Dendritic cell treated with granulocyte-macrophage colony-stimulating factor and Interleukin-4, amounts not matched to agents 40 ng/mL and 50 ng/mL, for 4 days (primary cell): ENCODE results near the gene MRPS23.

Experiments used
- H3K27ac Mint-ChIP-seq: one replicate; pipeline ENCODE4 v1.8.0; 2022; ENCODE audit warnings: mild to moderate bottlenecking, mixed read lengths
- H3K27me3 Mint-ChIP-seq: one replicate; pipeline ENCODE4 v1.8.0; 2022; ENCODE audit warnings: mild to moderate bottlenecking, mixed read lengths
- H3K36me3 Mint-ChIP-seq: one replicate; pipeline ENCODE4 v1.8.0; 2022; ENCODE audit warnings: low read depth, mixed read lengths
- H3K4me1 Mint-ChIP-seq: one replicate; pipeline ENCODE4 v1.8.0; 2022; ENCODE audit warnings: low read depth, mixed read lengths
- H3K4me3 Mint-ChIP-seq: one replicate; pipeline ENCODE4 v1.8.0; 2022; ENCODE audit warnings: mild to moderate bottlenecking, moderate library complexity, mixed read lengths
- H3K9me3 Mint-ChIP-seq: one replicate; pipeline ENCODE4 v1.8.0; 2022; ENCODE audit warnings: mixed read lengths
- intact Hi-C: fragments of 100-400 bp; cut with micrococcal nuclease; formaldehyde crosslinking; loops from one replicate; pipeline ENCODE4 v1.15.0; 2022

Gene MRPS23

GRCh38 chr17:57887161-57887560 is 37.3 kb upstream of the MRPS23 start:
- H3K36me3 Mint-ChIP-seq, result peaks cover 47% of the 10 kb centered on the region
- H3K4me3 Mint-ChIP-seq, result no peak overlapping the region
- no peak overlapping the region for H3K27ac Mint-ChIP-seq
- H3K9me3 Mint-ChIP-seq, result no peaks in the 10 kb centered on the region
- H3K27me3 Mint-ChIP-seq, result no peaks in the 10 kb centered on the region
- intact Hi-C loops, result no loop called here
- H3K4me1 Mint-ChIP-seq, result peaks cover 25% of the 10 kb centered on the region

GRCh38 chr17:57886020-57886419 is 36.2 kb upstream of the MRPS23 start:
- Mint-ChIP-seq H3K4me3 (no peak overlapping the region), H3K27ac (no peak overlapping the region), H3K36me3 (peaks cover 49% of the 10 kb centered on the region), H3K9me3 (no peaks in the 10 kb centered on the region), H3K27me3 (no peaks in the 10 kb centered on the region), H3K4me1 (peaks cover 14% of the 10 kb centered on the region)
- intact Hi-C loops, result no loop called here

GRCh38 chr17:57885148-57885915 is 35.5 kb upstream of the MRPS23 start:
- Mint-ChIP-seq H3K27me3 (no peaks in the 10 kb centered on the region), H3K4me1 (peaks cover 10% of the 10 kb centered on the region), H3K4me3 (no peak overlapping the region), H3K9me3 (no peaks in the 10 kb centered on the region), H3K27ac (no peak overlapping the region), H3K36me3 (peaks cover 54% of the 10 kb centered on the region)
- intact Hi-C loops, result no loop called here

GRCh38 chr17:57881783-57882351 is 32.0 kb upstream of the MRPS23 start:
- peaks cover 29% of the 10 kb centered on the region for H3K4me1 Mint-ChIP-seq
- no peaks in the 10 kb centered on the region for H3K9me3 Mint-ChIP-seq
- no peak overlapping the region for H3K27ac Mint-ChIP-seq
- H3K27me3 Mint-ChIP-seq, result no peaks in the 10 kb centered on the region
- no peak overlapping the region for H3K4me3 Mint-ChIP-seq
- peaks cover 89% of the 10 kb centered on the region for H3K36me3 Mint-ChIP-seq
- intact Hi-C loops, result no loop called here

GRCh38 chr17:57881143-57881542 is 31.3 kb upstream of the MRPS23 start:
- no peaks in the 10 kb centered on the region for H3K9me3 Mint-ChIP-seq
- H3K4me3 Mint-ChIP-seq, result no peak overlapping the region
- H3K27me3 Mint-ChIP-seq, result peaks cover under 1% of the 10 kb centered on the region
- H3K36me3 Mint-ChIP-seq, result peaks cover 96% of the 10 kb centered on the region
- peaks cover 29% of the 10 kb centered on the region for H3K4me1 Mint-ChIP-seq
- H3K27ac Mint-ChIP-seq, result no peak overlapping the region
- intact Hi-C loops, result no loop called here

- Mint-ChIP-seq H3K4me3 (no peak overlapping the region), H3K27ac (no peak overlapping the region), H3K36me3 (peaks cover 100% of the 10 kb centered on the region), H3K27me3 (peaks cover 7% of the 10 kb centered on the region), H3K4me1 (peaks cover 34% of the 10 kb centered on the region), H3K9me3 (no peaks in the 10 kb centered on the region)
- intact Hi-C loops, result no loop called here
These were observed 30.2 kb upstream of the MRPS23 start for GRCh38 chr17:57880086-57880456.

- Mint-ChIP-seq H3K27me3 (peaks cover 8% of the 10 kb centered on the region), H3K9me3 (no peaks in the 10 kb centered on the region), H3K36me3 (peaks cover 97% of the 10 kb centered on the region), H3K4me3 (no peak overlapping the region), H3K4me1 (peaks cover 40% of the 10 kb centered on the region), H3K27ac (no peak overlapping the region)
- intact Hi-C loops, result no loop called here
These were observed 29.7 kb upstream of the MRPS23 start for GRCh38 chr17:57879437-57880085.

GRCh38 chr17:57877803-57878377 is 28.0 kb upstream of the MRPS23 start:
- Mint-ChIP-seq H3K36me3 (peaks cover 89% of the 10 kb centered on the region), H3K27ac (no peak overlapping the region), H3K4me1 (peaks cover 56% of the 10 kb centered on the region), H3K27me3 (peaks cover 8% of the 10 kb centered on the region), H3K4me3 (no peak overlapping the region), H3K9me3 (no peaks in the 10 kb centered on the region)
- intact Hi-C loops, result no loop called here

GRCh38 chr17:57876866-57877237 is 27.0 kb upstream of the MRPS23 start:
- intact Hi-C loops, result no loop called here
- H3K36me3 Mint-ChIP-seq, result peaks cover 89% of the 10 kb centered on the region
- peaks cover 11% of the 10 kb centered on the region for H3K27me3 Mint-ChIP-seq
- H3K4me3 Mint-ChIP-seq, result no peak overlapping the region
- H3K27ac Mint-ChIP-seq, result no peak overlapping the region
- no peaks in the 10 kb centered on the region for H3K9me3 Mint-ChIP-seq
- peaks cover 67% of the 10 kb centered on the region for H3K4me1 Mint-ChIP-seq

- Mint-ChIP-seq H3K4me3 (no peak overlapping the region), H3K4me1 (peaks cover 69% of the 10 kb centered on the region), H3K36me3 (peaks cover 89% of the 10 kb centered on the region), H3K9me3 (no peaks in the 10 kb centered on the region), H3K27me3 (peaks cover 13% of the 10 kb centered on the region), H3K27ac (no peak overlapping the region)
- intact Hi-C loops, result no loop called here
These were observed 26.4 kb upstream of the MRPS23 start for GRCh38 chr17:57876023-57876865.

- no peak overlapping the region for H3K4me3 Mint-ChIP-seq
- H3K36me3 Mint-ChIP-seq, result peaks cover 89% of the 10 kb centered on the region
- no peaks in the 10 kb centered on the region for H3K9me3 Mint-ChIP-seq
- peaks cover 68% of the 10 kb centered on the region for H3K4me1 Mint-ChIP-seq
- peaks cover 18% of the 10 kb centered on the region for H3K27me3 Mint-ChIP-seq
- intact Hi-C loops, result no loop called here
- H3K27ac Mint-ChIP-seq, result peak overlapping the region; percentile 11
These were observed 25.6 kb upstream of the MRPS23 start for GRCh38 chr17:57875290-57876022.

- peak overlapping the region; percentile 47 for H3K4me3 Mint-ChIP-seq
- peaks cover 89% of the 10 kb centered on the region for H3K36me3 Mint-ChIP-seq
- peak overlapping the region; percentile 11 for H3K27ac Mint-ChIP-seq
- H3K4me1 Mint-ChIP-seq, result peaks cover 69% of the 10 kb centered on the region
- intact Hi-C loops, result no loop called here
- H3K27me3 Mint-ChIP-seq, result peaks cover 25% of the 10 kb centered on the region
- no peaks in the 10 kb centered on the region for H3K9me3 Mint-ChIP-seq
These were observed 24.8 kb upstream of the MRPS23 start for GRCh38 chr17:57874434-57875289.
